ENCODE measurements around the gene IL1RAPL2. TPM values are rescaled to one million over a fixed set of nuclear protein-coding genes. Genes with fewer than 3 reads are reported as not detected.

The IL1RAPL2 gene
- polyA plus RNA-seq, 2 of the 4 experiments (the other 2 are of a cell fraction) = not detected

- 0% methylated on average over 1 of the region's 1 CpG for WGBS (ENCODE audit: missing lambda C conversion rate)
- no peak for TF ChIP-seq ZFP36 (IDR thresholded peaks at IDR 0.05; ENCODE audit: borderline replicate concordance, partially characterized antibody)
- no peak for TF ChIP-seq CHD4 (IDR thresholded peaks at IDR 0.05; ENCODE audit: borderline replicate concordance)
- TF ChIP-seq MAFK (IDR thresholded peaks at IDR 0.05; ENCODE audit: partially characterized antibody) = no peak
- no peak for TF ChIP-seq CBX8 (IDR thresholded peaks at IDR 0.05)
- no peak for TF ChIP-seq FOXS1 (CRISPR knock-in tag; IDR thresholded peaks at IDR 0.05)
- TF ChIP-seq TP53 (CRISPR knock-in tag; IDR thresholded peaks at IDR 0.05) = no peak
- Histone ChIP-seq H3K9me3 (no peaks in the 10 kb centered on the region), H3K4me1 (no peaks in the 10 kb centered on the region), H3K4me2 (no peak overlapping the region), H3K4me3 (no peak overlapping the region), H3K27ac (no peak overlapping the region)
- no peak for ATAC-seq
- POLR2A ChIA-PET = no interaction called here
- no peak for DNase-seq (ENCODE audit: low read depth in 1 of 2, low spot score in 1 of 2)
- peak; percentile 70 for FAIRE-seq
- CTCF ChIA-PET = no interaction called here
These were observed 1084.6 kb downstream of the IL1RAPL2 start for GRCh38 chrX:105650577-105650976.

GRCh38 chrX:105650986-105651385 lies 1085.0 kb downstream of the IL1RAPL2 start:
- FAIRE-seq = no peak
- Histone ChIP-seq H3K4me1 (no peaks in the 10 kb centered on the region), H3K4me3 (no peak overlapping the region), H3K27ac (no peak overlapping the region), H3K9me3 (no peaks in the 10 kb centered on the region), H3K4me2 (no peak overlapping the region)
- 38% methylated on average over 2 of the region's 2 CpGs for WGBS (ENCODE audit: missing lambda C conversion rate)
- no peak for ATAC-seq
- POLR2A ChIA-PET = no interaction called here
- CTCF ChIA-PET = no interaction called here
- DNase-seq (ENCODE audit: low read depth in 1 of 2, low spot score in 1 of 2) = no peak
- TF ChIP-seq RCOR1 (IDR thresholded peaks at IDR 0.05; ENCODE audit: low read depth, low read length) = no peak

- Histone ChIP-seq H3K4me3 (no peak overlapping the region), H3K9me3 (no peaks in the 10 kb centered on the region), H3K4me2 (no peak overlapping the region), H3K4me1 (no peaks in the 10 kb centered on the region), H3K27ac (no peak overlapping the region)
- CTCF ChIA-PET = no interaction called here
- POLR2A ChIA-PET = no interaction called here
- ATAC-seq (no peak), FAIRE-seq (no peak), DNase-seq (ENCODE audit: low read depth in 1 of 2, low spot score in 1 of 2) (no peak)
- no peak for TF ChIP-seq E2F6 (IDR thresholded peaks at IDR 0.05; ENCODE audit: borderline replicate concordance, low read depth)
- WGBS (ENCODE audit: missing lambda C conversion rate) = 33% methylated on average over 2 of the region's 2 CpGs
These were observed 1087.9 kb downstream of the IL1RAPL2 start for GRCh38 chrX:105653891-105654290.

- 6% methylated on average over 2 of the region's 2 CpGs for WGBS (ENCODE audit: missing lambda C conversion rate)
These were observed 1092.1 kb downstream of the IL1RAPL2 start for GRCh38 chrX:105658136-105658535.

More at GRCh38 chrX:105658136-105658535, 1092.1 kb downstream of the IL1RAPL2 start:
- no peaks in the 10 kb centered on the region for H3K9me3 ChIP-seq
- no peak for FAIRE-seq
- CTCF ChIA-PET = no interaction called here
- no peak overlapping the region for H3K27ac ChIP-seq
- POLR2A ChIA-PET = no interaction called here
- TF ChIP-seq MYC (IDR thresholded peaks at IDR 0.05; ENCODE audit: borderline replicate concordance, low read length) (no peak), BHLHE40 (IDR thresholded peaks at IDR 0.05; ENCODE audit: low read depth, low read length) (no peak), CHD4 (IDR thresholded peaks at IDR 0.05; ENCODE audit: borderline replicate concordance) (no peak), KDM5A (IDR thresholded peaks at IDR 0.05) (no peak), CTCF (IDR thresholded peaks at IDR 0.05) (no peak), EHMT2 (IDR thresholded peaks at IDR 0.05; ENCODE audit: low read depth) (no peak), KDM1A (IDR thresholded peaks at IDR 0.05; ENCODE audit: low read depth) (no peak), JUNB (IDR thresholded peaks at IDR 0.05) (no peak), ZNF302 (CRISPR knock-in tag; IDR thresholded peaks at IDR 0.05) (no peak), USF2 (IDR thresholded peaks at IDR 0.05) (no peak)
- ATAC-seq = no peak
- H3K4me2 ChIP-seq = no peak overlapping the region
- DNase-seq (ENCODE audit: low read depth in 1 of 2, low spot score in 1 of 2) = no peak
- H3K4me1 ChIP-seq = no peaks in the 10 kb centered on the region
- H3K4me3 ChIP-seq = no peak overlapping the region
